Tibial artery (tissue), 4 donors: ENCODE measurements around the gene STAMBP.

Experiments used
- DNase-seq, 2 donors: peaks; one replicate each; pipeline ENCODE4 v3.0.0-alpha.2; 2019
- H3K27ac ChIP-seq, 2 donors: fragments of 200-600 bp; sonication (generic) in 1 of 2; 1 replicate in 1 of 2; 2 replicates in 1 of 2; pipeline ENCODE4 v1.5.1; 2018 to 2019; ENCODE audit warnings: mild to moderate bottlenecking in 1 of 2
- H3K27me3 ChIP-seq, 2 donors: fragments of 200-600 bp; sonication (generic) in 1 of 2; one replicate each; pipeline versions ENCODE4 v1.5.1 to v1.6.0; 2016 to 2019
- H3K36me3 ChIP-seq, 3 donors: fragments of 200-600 bp; sonication (generic) in 2 of 3; one replicate each; pipeline ENCODE4 v1.5.1; 2016 to 2019; ENCODE audit warnings: mild to moderate bottlenecking in 2 of 3
- H3K4me1 ChIP-seq, 4 donors: fragments of 200-600 bp; sonication (generic) in 2 of 4; 1 replicate in 3 of 4; 2 replicates in 1 of 4; pipeline ENCODE4 v1.5.1; 2016 to 2019
- H3K4me3 ChIP-seq, 2 donors: fragments of 200-600 bp; sonication (generic) in 1 of 2; 1 replicate in 1 of 2; 2 replicates in 1 of 2; pipeline ENCODE4 v1.5.1; 2018 to 2019; ENCODE audit warnings: mild to moderate bottlenecking in 2 of 2
- H3K9me3 ChIP-seq, 3 donors: fragments of 200-600 bp; sonication (generic) in 1 of 3; one replicate each; pipeline ENCODE4 v1.5.1; 2016 to 2019
- intact Hi-C: fragments of 100-400 bp; cut with DNase I; formaldehyde crosslinking; loops from one replicate; pipeline ENCODE4 v1.15.0; 2023; ENCODE audit warnings: low total_unique reads
- TF ChIP-seq, protein P1 (sequence below), 2 experiments: fragments of 200-600 bp in 1 of 2; fragments of 450-650 bp in 1 of 2; IDR thresholded peaks; one replicate each; pipeline ENCODE4 v1.5.1; 2017 to 2019; ENCODE audit warnings: antibody characterized with exemption in 2 of 2, mild to moderate bottlenecking in 1 of 2, moderate library complexity in 1 of 2

Gene STAMBP

DNA sequence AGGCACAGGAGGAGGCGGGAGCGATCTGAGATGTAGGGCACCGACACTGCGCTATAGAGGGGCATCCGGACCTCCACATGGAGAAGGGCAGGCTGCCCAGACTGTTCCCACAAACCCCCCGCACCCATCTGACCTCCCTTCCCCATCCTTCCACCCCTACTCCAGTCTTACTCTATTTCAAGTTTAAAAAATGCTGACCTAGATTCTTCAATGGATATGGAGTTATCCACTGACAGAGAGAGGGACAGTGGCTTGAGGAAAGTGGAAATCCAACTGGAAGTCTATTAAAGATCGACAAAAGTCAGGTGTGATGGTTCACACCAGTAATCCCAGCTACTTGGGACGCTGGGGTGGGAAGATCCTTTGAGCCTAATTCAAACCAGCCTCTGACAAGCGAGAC is 92.8 kb downstream of the STAMBP start:
- no peak for DNase-seq
- Histone ChIP-seq H3K9me3 (no peaks in the 10 kb centered on the region), H3K36me3 (peaks cover 22 to 28% (median 26%) of the 10 kb centered on the region in 3 donors), H3K27ac (peak overlapping the region in 1 of 2 donors; percentile 39), H3K27me3 (no peaks in the 10 kb centered on the region), H3K4me1 (peaks cover 0 to 6% (median 2%) of the 10 kb centered on the region in 4 donors), H3K4me3 (no peak overlapping the region)
- TF ChIP-seq, protein P1, sequence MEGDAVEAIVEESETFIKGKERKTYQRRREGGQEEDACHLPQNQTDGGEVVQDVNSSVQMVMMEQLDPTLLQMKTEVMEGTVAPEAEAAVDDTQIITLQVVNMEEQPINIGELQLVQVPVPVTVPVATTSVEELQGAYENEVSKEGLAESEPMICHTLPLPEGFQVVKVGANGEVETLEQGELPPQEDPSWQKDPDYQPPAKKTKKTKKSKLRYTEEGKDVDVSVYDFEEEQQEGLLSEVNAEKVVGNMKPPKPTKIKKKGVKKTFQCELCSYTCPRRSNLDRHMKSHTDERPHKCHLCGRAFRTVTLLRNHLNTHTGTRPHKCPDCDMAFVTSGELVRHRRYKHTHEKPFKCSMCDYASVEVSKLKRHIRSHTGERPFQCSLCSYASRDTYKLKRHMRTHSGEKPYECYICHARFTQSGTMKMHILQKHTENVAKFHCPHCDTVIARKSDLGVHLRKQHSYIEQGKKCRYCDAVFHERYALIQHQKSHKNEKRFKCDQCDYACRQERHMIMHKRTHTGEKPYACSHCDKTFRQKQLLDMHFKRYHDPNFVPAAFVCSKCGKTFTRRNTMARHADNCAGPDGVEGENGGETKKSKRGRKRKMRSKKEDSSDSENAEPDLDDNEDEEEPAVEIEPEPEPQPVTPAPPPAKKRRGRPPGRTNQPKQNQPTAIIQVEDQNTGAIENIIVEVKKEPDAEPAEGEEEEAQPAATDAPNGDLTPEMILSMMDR (IDR thresholded peaks at IDR 0.05), result no peak
- intact Hi-C loops, result loop anchor here (10.0 kb wide), 1 partner anchor 97 kb away; the partner anchor contains the start of gene STAMBP

DNA sequence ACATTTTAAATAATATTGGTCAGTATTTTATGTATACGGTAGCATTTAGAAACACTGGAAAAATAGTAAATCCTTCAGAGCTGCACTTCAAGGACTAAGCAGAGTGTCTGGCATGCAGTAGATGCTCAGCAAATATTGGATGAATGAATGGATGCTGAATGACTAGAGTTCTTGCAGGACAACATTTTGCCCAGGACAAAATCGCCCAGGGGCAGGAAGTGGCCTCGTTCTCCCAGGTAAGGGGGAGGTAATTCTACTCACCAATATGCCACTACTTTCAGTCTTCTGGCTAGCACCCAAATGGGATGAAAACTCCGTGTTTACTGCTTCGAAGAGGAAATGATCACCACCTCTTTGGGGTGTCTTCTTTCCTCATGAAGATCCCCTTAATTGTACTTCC is 93.9 kb downstream of the STAMBP start:
- Histone ChIP-seq H3K4me3 (no peak overlapping the region), H3K27me3 (no peaks in the 10 kb centered on the region), H3K36me3 (peaks cover 11 to 17% (median 17%) of the 10 kb centered on the region in 3 donors), H3K9me3 (no peaks in the 10 kb centered on the region), H3K4me1 (peaks cover 0 to 11% (median 5%) of the 10 kb centered on the region in 4 donors), H3K27ac (no peak overlapping the region)
- no peak for DNase-seq
- intact Hi-C loops, result loop anchor here (10.0 kb wide), 1 partner anchor 98 kb away; the partner anchor contains the start of gene STAMBP
- TF ChIP-seq, protein P1 (IDR thresholded peaks at IDR 0.05), result no peak
